Stimulated activated memory B cell treated with anti-CD40 and anti-IgM and Interleukin-4, amounts not matched to agents 10 μg/mL and 1 μg/mL and 100 μg/mL, for 72 hours (primary cell): ENCODE results near the gene RGS17.
"Not testable (repeated sequence)": the region's sequence is repeated elsewhere in the genome, so short reads cannot be mapped to it uniquely, and the experiment has no call there.

Experiments
- ATAC-seq: fragments of 150-1000 bp; cut with Tn5 transposase; 2 replicates; pipeline ENCODE4 v1.10.0; 2021
- H3K27ac Mint-ChIP-seq: one replicate; pipeline ENCODE4 v1.8.0; 2022; ENCODE audit warnings: mild to moderate bottlenecking, mixed read lengths
- H3K27me3 Mint-ChIP-seq: one replicate; pipeline ENCODE4 v1.8.0; 2022; ENCODE audit warnings: mixed read lengths
- H3K36me3 Mint-ChIP-seq: one replicate; pipeline ENCODE4 v1.8.0; 2022; ENCODE audit warnings: mixed read lengths
- H3K4me1 Mint-ChIP-seq: one replicate; pipeline ENCODE4 v1.8.0; 2022; ENCODE audit warnings: mixed read lengths
- H3K4me3 Mint-ChIP-seq: one replicate; pipeline ENCODE4 v1.8.0; 2022; ENCODE audit warnings: mild to moderate bottlenecking, moderate library complexity, mixed read lengths
- H3K9me3 Mint-ChIP-seq: one replicate; pipeline ENCODE4 v1.8.0; 2022; ENCODE audit warnings: mixed read lengths

The RGS17 gene

DNA sequence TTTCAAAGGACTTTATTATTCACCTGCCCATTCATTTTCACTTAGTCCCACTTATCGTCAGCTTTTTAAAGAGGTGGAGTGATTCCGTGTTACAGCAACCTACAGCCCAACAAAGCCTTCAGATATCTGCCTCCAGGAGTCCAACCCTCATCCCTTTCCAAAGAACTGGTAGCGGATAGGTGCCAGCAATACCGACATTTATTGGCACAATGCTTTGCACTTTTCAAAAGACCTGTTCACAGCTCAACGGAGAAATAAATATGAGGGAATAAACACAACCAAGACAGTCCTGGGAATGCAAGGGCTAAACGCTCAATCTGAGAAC is 127.8 kb downstream of the RGS17 start:
- H3K4me3 Mint-ChIP-seq = peak overlapping the region; percentile 95
- ATAC-seq = peak; percentile 1
- H3K4me1 Mint-ChIP-seq = peaks cover 31% of the 10 kb centered on the region

DNA sequence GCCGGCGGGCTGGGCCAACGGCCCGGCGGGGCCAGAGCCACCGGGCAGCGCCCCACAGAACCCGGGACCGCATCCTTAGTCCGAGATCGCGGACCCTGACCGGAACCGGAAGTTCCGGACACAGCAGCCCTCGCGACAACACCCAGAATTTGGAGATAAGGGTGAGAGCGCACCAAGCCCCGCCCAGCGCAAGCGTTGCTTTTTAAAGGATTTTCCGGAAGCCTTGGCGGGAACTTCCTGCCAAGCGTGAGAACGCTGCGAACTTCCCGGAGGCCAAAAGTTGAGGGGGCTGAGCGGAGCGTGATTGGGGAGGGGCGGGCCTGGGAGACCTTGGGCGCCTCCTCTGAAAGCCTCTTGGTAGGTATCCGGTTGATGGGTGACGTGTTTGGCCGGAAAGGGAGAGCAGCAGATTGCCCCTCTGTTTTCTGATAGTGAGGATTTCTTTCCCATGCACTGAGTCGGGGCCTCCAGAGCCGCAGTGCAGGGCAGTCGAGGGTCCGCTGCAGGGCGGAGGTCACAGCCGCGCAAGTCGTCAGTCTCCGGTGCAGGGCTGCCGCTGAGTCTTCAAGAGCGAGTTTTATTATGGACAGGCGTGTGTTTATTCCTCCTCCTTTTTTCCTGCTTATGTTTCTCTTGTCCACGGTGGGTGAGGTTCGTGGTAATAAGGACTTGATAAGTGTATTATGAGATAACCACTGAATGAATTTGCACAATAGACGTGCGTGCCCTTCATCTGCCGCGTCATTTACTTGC is 128.3 kb downstream of the RGS17 start, which contains the start of gene MTRF1L:
Gene MTRF1L, minus strand, starts transcription at position 97 of the 753 bp plus-strand sequence. Its CDS starts 24 bp downstream, at position 73.
- Mint-ChIP-seq H3K27me3 (no peaks in the 10 kb centered on the region), H3K4me1 (peaks cover 31% of the 10 kb centered on the region), H3K36me3 (peaks cover 10% of the 10 kb centered on the region), H3K4me3 (peak within 1 kb of the TSS; percentile 95), H3K9me3 (no peaks in the 10 kb centered on the region), H3K27ac (peak within 1 kb of the TSS; percentile 83)
- ATAC-seq = peak; percentile 97

More for the DNA sequence above, 127.8 kb downstream of the RGS17 start:
- peak overlapping the region; percentile 83 for H3K27ac Mint-ChIP-seq
- H3K9me3 Mint-ChIP-seq = no peaks in the 10 kb centered on the region
- H3K36me3 Mint-ChIP-seq = peaks cover 10% of the 10 kb centered on the region
- no peaks in the 10 kb centered on the region for H3K27me3 Mint-ChIP-seq

DNA sequence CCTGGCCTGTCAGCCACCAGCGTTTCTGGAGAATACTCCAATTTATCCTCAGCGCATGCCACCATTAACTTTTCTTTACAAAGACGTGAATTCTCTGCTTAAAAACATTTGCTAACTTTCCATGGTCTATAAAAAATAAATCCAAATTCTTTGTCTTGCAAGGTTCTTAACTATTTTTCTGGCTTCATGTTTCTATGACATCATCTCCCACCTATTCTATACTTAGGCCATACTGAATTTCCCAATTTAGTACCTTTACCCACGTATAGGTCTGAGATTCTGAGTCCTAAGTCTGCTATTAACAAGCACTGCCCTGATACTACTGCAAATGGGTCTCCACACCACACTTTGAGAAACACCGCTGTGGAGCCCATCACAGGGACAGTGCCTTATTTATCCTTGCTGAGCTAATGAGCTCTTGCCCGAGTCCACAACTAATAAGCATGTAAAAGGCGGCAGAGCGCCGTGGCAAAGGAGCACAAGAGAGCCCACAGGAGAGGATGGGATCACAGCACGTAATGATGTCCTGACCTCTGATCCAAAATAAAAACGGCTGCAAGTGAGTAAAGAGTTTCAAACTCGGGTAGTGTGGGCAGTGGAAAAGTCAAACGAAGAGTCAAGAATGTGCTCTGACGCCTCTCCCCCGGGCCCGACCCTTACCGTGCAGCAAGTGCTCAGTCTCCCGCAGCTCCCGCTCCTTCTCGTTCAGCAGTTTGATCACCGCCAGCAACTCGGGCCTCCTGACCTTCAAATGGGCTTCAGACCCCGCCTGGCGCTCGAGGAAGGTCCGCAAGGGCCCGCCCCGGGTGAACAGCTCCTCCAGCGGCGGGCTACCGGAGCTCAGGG is 129.1 kb downstream of the RGS17 start:
- peak; percentile 53 for ATAC-seq
- H3K27me3 Mint-ChIP-seq = no peaks in the 10 kb centered on the region
- H3K36me3 Mint-ChIP-seq = peaks cover 15% of the 10 kb centered on the region
- H3K4me3 Mint-ChIP-seq = peak overlapping the region; percentile 95
- peaks cover 33% of the 10 kb centered on the region for H3K4me1 Mint-ChIP-seq
- H3K27ac Mint-ChIP-seq = peak overlapping the region; percentile 83
- no peaks in the 10 kb centered on the region for H3K9me3 Mint-ChIP-seq

DNA sequence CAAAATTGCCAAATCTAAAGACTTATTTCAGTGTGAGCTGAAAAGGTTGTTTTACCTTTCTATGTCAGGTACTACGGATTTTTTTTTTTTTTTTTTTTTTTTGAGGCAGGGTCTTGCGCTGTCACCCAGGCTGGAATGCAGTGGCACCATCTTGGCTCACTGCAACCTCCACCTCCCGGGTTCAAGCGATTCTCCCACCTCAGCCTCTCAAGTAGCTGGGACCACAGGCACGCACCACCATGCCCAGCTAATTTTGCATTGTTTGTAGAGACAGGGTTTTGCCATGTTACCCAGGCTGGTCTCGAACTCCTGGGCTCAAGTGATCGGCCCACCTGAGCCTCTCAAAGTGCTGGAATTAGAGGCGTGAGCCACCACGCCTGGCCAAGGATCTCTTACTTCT is 130.3 kb downstream of the RGS17 start:
- H3K4me1 Mint-ChIP-seq = peaks cover 38% of the 10 kb centered on the region
- H3K36me3 Mint-ChIP-seq = peaks cover 21% of the 10 kb centered on the region
- H3K27ac Mint-ChIP-seq = peak overlapping the region; percentile 23
- not testable (repeated sequence) for H3K9me3 Mint-ChIP-seq, ATAC-seq, H3K27me3 Mint-ChIP-seq
- peak overlapping the region; percentile 95 for H3K4me3 Mint-ChIP-seq

- Mint-ChIP-seq H3K36me3 (peaks cover 21% of the 10 kb centered on the region), H3K4me3 (peak overlapping the region; percentile 24), H3K4me1 (peaks cover 38% of the 10 kb centered on the region), H3K9me3 (no peaks in the 10 kb centered on the region), H3K27me3 (no peaks in the 10 kb centered on the region), H3K27ac (peak overlapping the region; percentile 23)
- ATAC-seq = no peak
Observed at GRCh38 chr6:153000243-153000642, 130.8 kb downstream of the RGS17 start.

DNA sequence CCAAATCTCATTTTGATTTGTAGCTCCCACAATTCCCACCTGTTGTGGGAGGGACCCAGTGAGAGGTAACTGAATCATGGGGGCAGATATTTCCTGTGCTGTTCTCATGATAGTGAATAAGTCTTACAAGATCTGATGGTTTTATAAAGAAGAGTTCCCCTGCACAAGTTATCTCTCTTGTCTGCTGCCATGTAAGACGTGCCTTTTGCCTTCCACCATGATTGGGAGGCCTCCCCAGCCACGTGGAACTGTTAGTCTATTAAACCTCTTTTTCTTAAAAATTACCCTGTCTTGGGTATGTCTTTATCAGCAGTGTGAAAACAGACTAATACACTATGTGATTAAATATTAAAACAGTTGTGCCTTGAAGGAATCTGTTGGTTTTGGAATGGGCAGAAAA is 131.5 kb downstream of the RGS17 start:
- not testable (repeated sequence) for H3K4me3 Mint-ChIP-seq, ATAC-seq, H3K27me3 Mint-ChIP-seq, H3K9me3 Mint-ChIP-seq, H3K27ac Mint-ChIP-seq
- peaks cover 21% of the 10 kb centered on the region for H3K36me3 Mint-ChIP-seq
- H3K4me1 Mint-ChIP-seq = peaks cover 38% of the 10 kb centered on the region

GRCh38 chr6:152993847-152994246 is 137.2 kb downstream of the RGS17 start:
- Mint-ChIP-seq H3K4me3 (no peak overlapping the region), H3K27me3 (no peaks in the 10 kb centered on the region), H3K27ac (no peak overlapping the region), H3K36me3 (peaks cover 36% of the 10 kb centered on the region), H3K4me1 (peaks cover 8% of the 10 kb centered on the region), H3K9me3 (no peaks in the 10 kb centered on the region)
- ATAC-seq = no peak

DNA sequence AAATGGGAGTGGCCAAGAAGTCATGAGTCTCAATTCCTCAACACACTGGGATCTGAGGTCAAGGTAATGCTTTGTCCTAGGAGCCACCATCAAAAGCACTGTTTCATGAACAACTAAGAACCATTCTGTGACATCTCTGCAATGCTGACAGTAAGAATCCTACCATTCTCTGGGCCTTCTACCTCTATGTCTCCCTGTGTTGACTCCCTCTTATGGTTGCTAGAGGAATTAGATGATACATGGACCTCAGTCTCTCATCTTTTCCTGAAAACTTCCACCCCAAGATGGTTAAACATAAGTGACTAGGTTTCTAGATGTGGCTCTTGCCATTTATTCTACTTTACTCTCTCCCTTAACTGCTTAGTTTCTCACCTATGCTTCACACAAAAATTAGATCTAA is 137.7 kb downstream of the RGS17 start:
- Mint-ChIP-seq H3K9me3 (no peaks in the 10 kb centered on the region), H3K4me1 (peaks cover 7% of the 10 kb centered on the region), H3K36me3 (peaks cover 36% of the 10 kb centered on the region), H3K27me3 (no peaks in the 10 kb centered on the region), H3K27ac (no peak overlapping the region), H3K4me3 (no peak overlapping the region)
- no peak for ATAC-seq

GRCh38 chr6:152986978-152987377 is 144.1 kb downstream of the RGS17 start:
- Mint-ChIP-seq H3K27me3 (no peaks in the 10 kb centered on the region), H3K36me3 (peaks cover 23% of the 10 kb centered on the region), H3K4me3 (no peak overlapping the region), H3K4me1 (peaks cover 23% of the 10 kb centered on the region), H3K9me3 (no peaks in the 10 kb centered on the region), H3K27ac (no peak overlapping the region)
- no peak for ATAC-seq

GRCh38 chr6:152985300-152985699 is 145.8 kb downstream of the RGS17 start:
- peaks cover 37% of the 10 kb centered on the region for H3K4me1 Mint-ChIP-seq
- not testable (repeated sequence) for H3K27me3 Mint-ChIP-seq, H3K27ac Mint-ChIP-seq, H3K4me3 Mint-ChIP-seq, H3K9me3 Mint-ChIP-seq, ATAC-seq
- peaks cover 26% of the 10 kb centered on the region for H3K36me3 Mint-ChIP-seq

- Mint-ChIP-seq H3K4me1 (peaks cover 41% of the 10 kb centered on the region), H3K27ac (peak overlapping the region; percentile 88), H3K27me3 (no peaks in the 10 kb centered on the region), H3K9me3 (no peaks in the 10 kb centered on the region), H3K4me3 (peak overlapping the region; percentile 87), H3K36me3 (peaks cover 25% of the 10 kb centered on the region)
- peak; percentile 19 for ATAC-seq
Observed at GRCh38 chr6:152984513-152984872, 146.6 kb downstream of the RGS17 start.

DNA sequence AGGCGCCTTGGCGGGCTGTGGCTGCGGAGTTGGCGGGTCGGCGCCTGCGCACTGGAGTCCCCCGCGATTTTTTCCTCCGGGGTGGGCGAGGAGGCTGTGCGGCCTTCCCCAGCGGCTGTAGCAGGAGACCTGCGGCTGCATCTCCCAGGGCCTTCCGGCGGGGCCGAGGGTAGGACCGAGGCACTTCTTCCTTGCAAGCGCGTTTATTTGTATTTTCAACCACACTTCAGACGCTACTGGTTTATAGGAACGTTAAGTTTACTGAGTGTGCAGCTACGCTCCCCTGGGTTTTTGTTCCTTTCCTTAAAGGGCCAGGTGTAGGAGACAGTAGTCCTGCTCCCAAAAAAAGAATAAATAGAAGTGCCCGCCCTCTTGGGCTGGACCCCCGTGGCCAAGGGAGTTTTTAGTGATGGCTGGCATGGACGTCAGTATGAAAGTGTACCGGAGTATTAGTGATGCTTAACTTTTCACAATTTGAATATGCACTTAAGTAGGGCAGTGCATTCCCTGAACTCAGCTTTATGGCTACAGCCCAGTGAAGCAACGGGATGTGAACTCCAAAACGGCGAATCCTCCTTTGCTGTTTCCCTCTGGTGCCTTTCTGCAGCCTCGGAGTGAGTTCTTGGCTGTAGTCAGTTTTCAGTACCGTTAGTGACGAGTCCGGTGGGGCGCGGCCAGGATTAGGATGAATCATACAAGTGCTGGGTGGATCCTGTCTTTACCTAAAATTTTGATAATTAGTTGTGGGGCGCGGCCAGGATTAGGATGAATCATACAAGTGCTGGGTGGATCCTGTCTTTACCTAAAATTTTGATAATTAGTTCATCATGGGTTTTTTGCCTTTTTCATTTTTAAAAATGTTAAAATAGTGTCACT is 147.2 kb downstream of the RGS17 start:
- no peaks in the 10 kb centered on the region for H3K9me3 Mint-ChIP-seq
- ATAC-seq = peak; percentile 41
- H3K4me1 Mint-ChIP-seq = peaks cover 41% of the 10 kb centered on the region
- peak overlapping the region; percentile 87 for H3K4me3 Mint-ChIP-seq
- no peaks in the 10 kb centered on the region for H3K27me3 Mint-ChIP-seq
- H3K36me3 Mint-ChIP-seq = peaks cover 25% of the 10 kb centered on the region
- peak overlapping the region; percentile 88 for H3K27ac Mint-ChIP-seq

GRCh38 chr6:152982904-152983636 is 148.0 kb downstream of the RGS17 start, which contains the start of gene FBXO5:
Gene FBXO5 (minus strand): TSS chr6:152983041. CDS start chr6:152982959, 82 bp downstream.
- peak within 1 kb of the TSS; percentile 88 for H3K27ac Mint-ChIP-seq
- H3K9me3 Mint-ChIP-seq = no peaks in the 10 kb centered on the region
- peaks cover 30% of the 10 kb centered on the region for H3K36me3 Mint-ChIP-seq
- peak; percentile 97 for ATAC-seq
- peaks cover 41% of the 10 kb centered on the region for H3K4me1 Mint-ChIP-seq
- peak within 1 kb of the TSS; percentile 87 for H3K4me3 Mint-ChIP-seq
- H3K27me3 Mint-ChIP-seq = no peaks in the 10 kb centered on the region
